Measurements from ENCODE around the gene BRICD5.

- TF ChIP-seq POLR2A (IDR thresholded peaks at IDR 0.05; ENCODE audit: low read length) (no peak), GATA1 (IDR thresholded peaks at IDR 0.05; ENCODE audit: low read depth, low read length) (no peak)
Observed at GRCh38 chr16:2214719-2214968, 4.0 kb upstream of the BRICD5 start, which contains the start of gene PGP.

Data from erythroblast (primary cell).